ENCODE measurements around the gene UTP11. TPM values are rescaled to one million over a fixed set of nuclear protein-coding genes. Genes with fewer than 3 reads are reported as not detected.

The UTP11 gene
- total RNA-seq, 1 experiment from 2014 or later: 48.1 TPM

GRCh38 chr1:38027201-38028104, 14.9 kb downstream of the UTP11 start:
- Histone ChIP-seq H3K4me2 (ENCODE audit: low read length) (no peak overlapping the region), H3K27ac (ENCODE audit: low read length) (no peak overlapping the region), H2AFZ (ENCODE audit: low read length) (no peak overlapping the region)

GRCh38 chr1:38028105-38028591, 15.6 kb downstream of the UTP11 start:
- ChIA-PET CTCF (no interaction called here), POLR2A (ENCODE audit: unreplicated experiment) (interaction anchor here (0.8 kb wide), 1 partner anchor 109 kb away, joined by 3 read pairs; no protein-coding TSS in a partner anchor)
- Histone ChIP-seq H3K4me3 (ENCODE audit: low read length) (no peak overlapping the region), H2AFZ (ENCODE audit: low read length) (no peak overlapping the region), H3K27ac (ENCODE audit: low read length) (no peak overlapping the region), H3K27me3 (ENCODE audit: low read length) (no peaks in the 10 kb centered on the region), H3K79me2 (ENCODE audit: low read length) (no peaks in the 10 kb centered on the region), H3K4me1 (ENCODE audit: insufficient read depth, low read length) (peaks cover 33% of the 10 kb centered on the region), H3K9me3 (ENCODE audit: low read length) (no peaks in the 10 kb centered on the region), H3K9ac (ENCODE audit: low read length) (no peak overlapping the region), H3K4me2 (ENCODE audit: low read length) (no peak overlapping the region), H4K20me1 (ENCODE audit: low read length) (no peaks in the 10 kb centered on the region), H3K36me3 (ENCODE audit: low read depth, low read length) (peaks cover 20% of the 10 kb centered on the region), H3F3A (ENCODE audit: low read length, unreplicated experiment) (no peaks in the 10 kb centered on the region), H3K9me2 (replicated peaks; ENCODE audit: low read length) (no peaks in the 10 kb centered on the region)
- BruUV-seq (replicated peaks): no TSS peak
- peak; percentile 13 for ATAC-seq
- TF ChIP-seq CTCF (conservative IDR thresholded peaks at IDR 0.05; ENCODE audit: low read depth, low read length): no peak
- no peak for TF ChIP-seq EZH2phosphoT487 (IDR thresholded peaks at IDR 0.05; ENCODE audit: borderline replicate concordance, low read length)
- no peak for TF ChIP-seq EZH2 (IDR thresholded peaks at IDR 0.05; ENCODE audit: low read length, unreplicated experiment)
- DNase-seq: peak; percentile 30
- intact Hi-C loops (cut with micrococcal nuclease): no loop called here

More at GRCh38 chr1:38027201-38028104, 14.9 kb downstream of the UTP11 start:
- Histone ChIP-seq H3K9ac (ENCODE audit: low read length) (no peak overlapping the region), H3K4me1 (ENCODE audit: insufficient read depth, low read length) (peaks cover 33% of the 10 kb centered on the region), H3K79me2 (ENCODE audit: low read length) (no peaks in the 10 kb centered on the region), H4K20me1 (ENCODE audit: low read length) (no peaks in the 10 kb centered on the region), H3F3A (ENCODE audit: low read length, unreplicated experiment) (no peaks in the 10 kb centered on the region), H3K36me3 (ENCODE audit: low read depth, low read length) (peaks cover 27% of the 10 kb centered on the region), H3K27me3 (ENCODE audit: low read length) (no peaks in the 10 kb centered on the region), H3K9me3 (ENCODE audit: low read length) (no peaks in the 10 kb centered on the region), H3K9me2 (replicated peaks; ENCODE audit: low read length) (no peaks in the 10 kb centered on the region), H3K4me3 (ENCODE audit: low read length) (no peak overlapping the region)
- no peak for TF ChIP-seq CTCF (conservative IDR thresholded peaks at IDR 0.05; ENCODE audit: low read depth, low read length)
- TF ChIP-seq EZH2 (IDR thresholded peaks at IDR 0.05; ENCODE audit: low read length, unreplicated experiment): no peak
- TF ChIP-seq EZH2phosphoT487 (IDR thresholded peaks at IDR 0.05; ENCODE audit: borderline replicate concordance, low read length): no peak
- intact Hi-C loops (cut with micrococcal nuclease): no loop called here
- BruUV-seq (replicated peaks): no TSS peak
- no peak for ATAC-seq
- ChIA-PET CTCF (interaction anchor here (0.6 kb wide), 1 partner anchor 8 kb away, joined by 5 read pairs; no protein-coding TSS in a partner anchor), POLR2A (ENCODE audit: unreplicated experiment) (interaction anchor here (0.8 kb wide), 2 partner anchors 109 to 543 kb away, joined by 3 read pairs; no protein-coding TSS in a partner anchor)
- DNase-seq: no peak

- ATAC-seq (no peak), DNase-seq (no peak)
- BruUV-seq (replicated peaks): no TSS peak
- no peaks in the 10 kb centered on the region for H3K27me3 ChIP-seq (ENCODE audit: low read length)
- CTCF ChIA-PET: no interaction called here
- H3K9ac ChIP-seq (ENCODE audit: low read length): no peak overlapping the region
- no peaks in the 10 kb centered on the region for H3K9me2 ChIP-seq (replicated peaks; ENCODE audit: low read length)
- H3K79me2 ChIP-seq (ENCODE audit: low read length): no peaks in the 10 kb centered on the region
- no peak overlapping the region for H3K4me3 ChIP-seq (ENCODE audit: low read length)
- no peak overlapping the region for H3K4me2 ChIP-seq (ENCODE audit: low read length)
- H3K4me1 ChIP-seq (ENCODE audit: insufficient read depth, low read length): peaks cover 33% of the 10 kb centered on the region
- no peak overlapping the region for H2AFZ ChIP-seq (ENCODE audit: low read length)
- POLR2A ChIA-PET (ENCODE audit: unreplicated experiment): no interaction called here
- H3K27ac ChIP-seq (ENCODE audit: low read length): no peak overlapping the region
- no peaks in the 10 kb centered on the region for H4K20me1 ChIP-seq (ENCODE audit: low read length)
- no peak for TF ChIP-seq EZH2 (IDR thresholded peaks at IDR 0.05; ENCODE audit: low read length, unreplicated experiment)
- TF ChIP-seq EZH2phosphoT487 (IDR thresholded peaks at IDR 0.05; ENCODE audit: borderline replicate concordance, low read length): no peak
- TF ChIP-seq CTCF (conservative IDR thresholded peaks at IDR 0.05; ENCODE audit: low read depth, low read length): peak; percentile 29; the same call in 1 of the 2 replicates
- H3K36me3 ChIP-seq (ENCODE audit: low read depth, low read length): peaks cover 16% of the 10 kb centered on the region
- H3F3A ChIP-seq (ENCODE audit: low read length, unreplicated experiment): no peaks in the 10 kb centered on the region
- H3K9me3 ChIP-seq (ENCODE audit: low read length): no peaks in the 10 kb centered on the region
- intact Hi-C loops (cut with micrococcal nuclease): no loop called here
Measured at GRCh38 chr1:38028671-38029070, 16.1 kb downstream of the UTP11 start.
